Activated CD4-positive, alpha-beta T cell treated with anti-CD3 and anti-CD28 coated beads, Interleukin-2, Interleukin-4, amounts not matched to agents 100 ng/mL and 50 ng/mL, durations not matched to agents 16 hours and 8 hours (primary cell): ENCODE results near the gene HOXA7.

Experiments
- DNase-seq: peaks from one replicate; pipeline ENCODE4 v3.0.0-alpha.2; 2020; ENCODE audit warnings: low spot score

Gene HOXA7

DNA sequence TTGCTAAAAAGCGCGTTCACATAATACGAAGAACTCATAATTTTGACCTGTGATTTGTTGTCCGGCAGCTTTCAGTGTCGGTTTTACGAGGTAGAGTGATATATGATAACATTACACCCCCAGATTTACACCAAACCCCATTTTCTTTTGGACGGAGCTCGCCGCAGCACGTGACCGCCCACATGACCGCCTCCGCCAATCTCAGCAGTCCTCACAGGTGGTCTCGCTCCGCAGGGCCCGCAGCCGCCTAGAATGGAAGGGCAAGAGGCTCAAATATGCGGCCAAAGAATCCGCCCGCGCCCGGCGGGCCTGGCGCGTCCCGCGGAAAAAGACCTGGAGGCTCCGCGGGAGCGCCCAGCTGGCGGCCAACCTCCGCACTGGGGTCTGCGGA lies at the start of gene HOXA7:
HOXA7 (minus strand) TSS at position 168 of the 391 bp plus-strand sequence; CDS start at position 38, 130 bp downstream.
- DNase-seq, result no peak

DNA sequence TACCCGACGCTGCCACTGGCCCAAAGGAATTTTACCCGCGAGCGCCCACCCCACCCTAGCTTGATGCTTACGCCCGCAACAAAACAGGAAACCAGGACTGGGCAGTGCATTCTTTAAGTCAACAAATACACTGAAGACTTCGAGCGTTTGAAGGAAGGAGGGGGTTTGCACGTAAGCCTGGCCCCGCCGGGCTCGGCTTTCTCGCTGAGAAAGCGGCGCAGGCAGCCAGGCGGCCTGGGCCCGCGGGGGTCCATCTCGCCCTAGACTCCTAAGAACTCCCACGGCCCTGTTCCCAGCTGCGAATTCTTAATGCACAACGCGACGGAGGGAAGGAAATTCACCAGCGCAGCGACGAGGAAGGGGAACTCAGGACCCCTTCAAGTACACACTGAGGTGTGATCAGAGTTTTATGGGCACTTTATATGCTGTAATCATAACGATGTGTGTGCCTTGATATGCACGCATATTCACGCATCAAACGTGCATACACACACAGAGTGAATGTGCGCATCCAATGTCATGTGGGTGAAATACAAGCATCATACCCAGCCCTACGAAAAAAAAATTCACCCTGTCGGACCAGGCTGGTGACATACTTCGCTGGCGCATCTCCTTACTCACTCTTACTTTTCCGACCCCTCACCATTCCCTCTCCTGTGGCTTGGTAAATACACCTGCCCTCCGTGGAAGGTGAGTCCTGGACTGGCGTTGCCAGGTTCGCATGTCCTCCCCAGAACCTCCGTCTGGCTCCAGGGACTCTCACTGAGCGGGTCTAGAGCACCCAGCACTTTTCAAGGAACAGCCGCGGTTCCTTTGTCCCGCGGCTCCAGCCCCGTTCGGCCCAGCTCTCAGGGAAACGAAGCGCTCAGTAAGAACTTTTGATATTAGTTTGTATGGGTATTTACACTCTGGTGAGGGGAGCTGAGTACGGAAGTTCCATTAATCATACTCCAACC lies 49.1 kb upstream of the HOXA7 start:
- no peak for DNase-seq

DNA sequence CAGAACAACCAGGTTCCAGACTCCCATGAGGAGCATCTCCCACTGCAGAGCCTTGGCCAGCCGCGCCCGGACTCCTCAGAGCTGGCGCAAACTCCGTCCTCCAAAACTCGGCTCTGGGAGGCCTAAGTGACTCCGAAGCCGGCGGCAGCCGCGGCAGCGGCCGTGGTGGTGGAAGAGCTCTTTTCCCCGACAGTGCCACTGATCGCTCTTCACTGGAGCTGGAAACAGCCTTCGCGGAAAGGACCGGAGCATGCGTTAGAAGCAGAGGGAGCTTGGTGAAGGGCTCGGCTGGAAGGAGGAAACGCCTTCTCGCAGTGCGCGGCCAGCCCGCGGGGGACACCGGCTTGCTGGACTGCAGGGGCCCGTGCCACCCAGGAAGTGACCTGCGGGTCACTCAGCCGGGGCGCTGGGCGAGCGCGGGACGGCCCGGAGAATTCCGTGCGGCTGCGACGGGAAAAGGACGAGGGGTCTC lies 48.4 kb upstream of the HOXA7 start:
- DNase-seq, result no peak

DNA sequence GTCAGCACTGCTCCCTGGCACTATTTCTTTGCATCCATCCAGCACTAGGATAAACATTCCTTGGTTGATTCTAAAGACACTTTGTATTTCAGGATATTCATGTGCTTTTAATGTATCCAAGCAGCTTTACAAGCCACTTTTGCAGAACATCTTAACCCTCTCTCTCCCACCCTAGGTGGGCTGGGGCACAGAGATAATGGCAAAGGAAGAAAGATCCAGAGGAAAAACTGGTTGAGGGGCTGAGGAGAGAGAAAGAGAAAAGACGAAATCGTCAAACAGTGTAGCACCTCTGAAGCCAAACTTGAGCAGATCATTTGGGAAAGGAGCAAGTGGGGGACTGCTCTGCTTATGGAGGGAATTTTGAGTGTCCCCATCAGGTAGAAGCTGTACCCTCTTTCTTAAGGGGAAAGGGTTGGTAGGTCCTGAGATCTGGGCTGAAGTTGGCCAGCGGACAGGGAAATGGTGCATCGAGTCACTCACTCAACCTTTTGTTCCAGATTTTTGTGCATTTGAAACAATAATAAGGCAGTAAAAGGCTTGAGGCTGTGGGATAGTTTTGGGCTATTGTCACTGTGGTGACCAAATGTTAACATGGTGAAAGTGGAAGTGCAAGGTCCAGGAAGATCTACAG lies 47.6 kb upstream of the HOXA7 start:
- DNase-seq, result no peak

DNA sequence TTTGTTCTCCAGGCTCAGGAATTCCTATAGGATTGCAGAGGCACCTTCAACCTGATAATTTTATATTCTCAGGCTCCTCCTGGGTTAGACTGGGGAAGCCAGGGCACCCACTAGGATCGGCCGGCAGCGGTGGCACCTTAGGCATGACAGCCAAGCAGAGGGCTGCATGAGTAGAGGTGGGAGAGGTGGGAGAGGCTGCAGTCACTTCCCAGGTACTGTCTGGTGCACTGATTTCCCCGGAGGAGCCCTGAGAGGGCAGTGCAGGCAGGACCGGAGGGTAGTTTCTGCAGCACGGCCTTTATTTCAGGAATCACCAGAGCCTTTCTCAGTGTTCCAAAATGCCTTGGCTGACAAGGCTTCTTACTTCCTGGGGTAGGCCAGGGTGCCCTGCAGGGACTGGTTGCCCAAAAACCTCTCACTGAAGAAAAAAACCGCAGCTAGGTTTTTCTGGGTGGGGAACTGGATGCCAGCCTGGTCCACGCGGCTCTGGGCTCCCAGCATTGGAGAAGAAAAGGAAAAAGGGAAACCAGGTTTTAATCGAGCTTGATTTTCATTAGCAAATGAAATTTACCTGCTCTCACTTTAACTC lies 47.0 kb upstream of the HOXA7 start:
- DNase-seq, result no peak

DNA sequence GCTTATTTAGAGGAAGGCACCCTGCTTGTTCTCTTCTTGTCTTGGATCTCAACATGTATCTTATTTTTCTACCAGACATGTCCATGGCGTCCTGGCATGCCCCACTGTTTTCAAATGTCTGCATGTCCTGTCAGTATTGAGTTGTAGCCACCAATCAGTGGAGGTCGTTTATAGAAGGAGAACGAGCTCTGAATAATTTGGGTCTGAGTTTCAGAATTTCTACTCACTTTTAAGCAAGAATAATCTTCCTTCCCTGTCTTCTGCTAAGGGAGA lies 46.3 kb upstream of the HOXA7 start:
- no peak for DNase-seq

DNA sequence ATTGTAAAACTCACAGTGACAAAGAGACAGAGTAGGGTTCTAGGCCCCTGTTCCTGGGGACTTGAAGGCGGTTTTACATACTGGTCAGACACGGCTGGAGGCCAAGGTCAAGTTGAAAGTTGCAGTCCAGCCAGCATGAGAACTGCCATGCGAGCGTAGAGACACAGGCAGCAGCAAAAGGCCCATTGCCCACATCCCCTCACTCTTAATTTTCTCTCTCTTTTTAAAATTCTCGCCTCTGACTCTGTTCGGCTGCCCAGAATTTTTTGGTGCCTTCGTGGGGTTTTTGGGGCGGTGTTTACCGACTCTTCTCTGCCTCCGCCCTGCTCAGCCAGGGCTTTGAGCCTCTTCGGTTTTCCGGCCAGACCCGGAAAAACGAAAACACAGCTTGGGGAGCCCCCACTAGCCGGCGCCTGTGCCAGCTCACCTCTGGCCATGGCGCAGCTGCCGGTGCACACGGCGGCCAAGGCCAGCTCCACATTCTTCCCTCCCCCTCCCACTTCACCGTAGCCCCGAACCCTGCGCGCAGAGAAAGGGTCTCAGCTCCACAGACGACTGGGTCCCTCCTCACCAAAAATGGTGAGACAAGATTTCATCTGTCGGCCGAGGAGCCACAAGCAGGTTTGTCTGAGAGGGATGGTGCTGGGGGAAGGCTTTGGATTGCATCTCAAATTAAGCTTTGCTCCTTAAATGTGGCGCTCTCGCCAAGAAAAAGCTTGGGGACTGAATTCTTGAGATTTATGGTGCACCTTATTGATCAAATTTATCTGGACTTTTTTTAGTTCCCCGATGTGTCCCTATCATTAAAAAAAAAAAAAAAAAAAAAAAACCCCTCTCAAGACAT lies 45.8 kb upstream of the HOXA7 start:
- no peak for DNase-seq

DNA sequence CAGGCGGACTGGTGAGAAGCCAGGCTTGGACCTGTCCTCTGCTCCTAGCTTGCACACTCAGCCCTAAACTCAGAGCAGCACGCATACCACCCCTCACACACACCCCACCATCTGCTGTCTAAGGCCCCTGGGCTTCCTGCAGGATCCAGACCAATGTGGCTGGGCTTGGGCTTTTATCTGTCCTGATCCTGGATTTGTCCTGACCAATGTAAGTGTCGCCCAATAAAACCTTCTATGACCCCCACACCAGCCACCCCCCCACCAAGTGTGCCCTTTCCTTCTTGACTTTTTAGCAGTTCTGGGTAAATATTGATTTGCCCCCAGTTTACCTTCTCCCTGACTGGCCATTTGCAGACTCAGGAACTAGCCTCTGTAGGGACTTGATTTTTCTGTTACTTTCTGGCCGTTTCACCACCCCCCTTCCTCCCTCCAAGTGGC lies 45.1 kb upstream of the HOXA7 start:
- DNase-seq, result no peak

DNA sequence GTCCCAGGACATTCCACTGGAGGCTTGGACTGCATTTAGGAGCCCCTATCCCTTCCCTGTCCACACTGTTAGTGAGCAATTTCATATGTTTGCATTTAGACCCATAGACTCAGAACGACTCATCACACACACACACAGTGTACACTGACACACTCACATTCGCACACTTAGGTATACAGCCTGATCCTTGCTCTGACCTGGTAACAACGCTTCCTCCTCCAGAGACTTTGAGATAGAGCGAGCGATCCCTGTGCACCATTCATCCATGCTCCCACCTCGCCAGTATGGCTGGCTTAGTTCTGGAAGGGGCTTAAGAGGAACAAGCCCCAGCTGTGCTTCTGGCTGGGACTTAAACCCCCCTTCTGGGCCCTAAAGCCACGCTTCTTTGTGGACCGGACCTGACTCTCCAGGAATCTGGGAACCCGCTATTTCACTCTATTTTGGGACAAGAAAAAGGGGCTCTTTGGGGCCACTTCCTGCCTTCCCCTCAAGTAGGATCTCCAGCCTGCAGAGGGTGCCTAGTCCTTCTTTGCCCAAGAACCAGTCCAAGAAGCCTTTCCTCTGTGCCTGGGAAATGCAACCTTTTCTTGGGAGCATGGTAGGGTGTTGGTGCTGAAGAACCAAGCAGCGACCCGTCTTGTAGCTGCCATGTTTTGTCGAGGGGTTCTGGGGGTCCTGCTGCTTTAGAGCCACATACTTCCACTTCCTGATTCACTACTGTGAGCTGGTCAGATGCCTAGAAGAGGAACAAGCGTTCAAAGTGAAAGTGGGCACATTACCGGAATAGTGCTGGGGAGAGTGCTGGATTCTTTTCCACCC lies 44.5 kb upstream of the HOXA7 start:
- no peak for DNase-seq

DNA sequence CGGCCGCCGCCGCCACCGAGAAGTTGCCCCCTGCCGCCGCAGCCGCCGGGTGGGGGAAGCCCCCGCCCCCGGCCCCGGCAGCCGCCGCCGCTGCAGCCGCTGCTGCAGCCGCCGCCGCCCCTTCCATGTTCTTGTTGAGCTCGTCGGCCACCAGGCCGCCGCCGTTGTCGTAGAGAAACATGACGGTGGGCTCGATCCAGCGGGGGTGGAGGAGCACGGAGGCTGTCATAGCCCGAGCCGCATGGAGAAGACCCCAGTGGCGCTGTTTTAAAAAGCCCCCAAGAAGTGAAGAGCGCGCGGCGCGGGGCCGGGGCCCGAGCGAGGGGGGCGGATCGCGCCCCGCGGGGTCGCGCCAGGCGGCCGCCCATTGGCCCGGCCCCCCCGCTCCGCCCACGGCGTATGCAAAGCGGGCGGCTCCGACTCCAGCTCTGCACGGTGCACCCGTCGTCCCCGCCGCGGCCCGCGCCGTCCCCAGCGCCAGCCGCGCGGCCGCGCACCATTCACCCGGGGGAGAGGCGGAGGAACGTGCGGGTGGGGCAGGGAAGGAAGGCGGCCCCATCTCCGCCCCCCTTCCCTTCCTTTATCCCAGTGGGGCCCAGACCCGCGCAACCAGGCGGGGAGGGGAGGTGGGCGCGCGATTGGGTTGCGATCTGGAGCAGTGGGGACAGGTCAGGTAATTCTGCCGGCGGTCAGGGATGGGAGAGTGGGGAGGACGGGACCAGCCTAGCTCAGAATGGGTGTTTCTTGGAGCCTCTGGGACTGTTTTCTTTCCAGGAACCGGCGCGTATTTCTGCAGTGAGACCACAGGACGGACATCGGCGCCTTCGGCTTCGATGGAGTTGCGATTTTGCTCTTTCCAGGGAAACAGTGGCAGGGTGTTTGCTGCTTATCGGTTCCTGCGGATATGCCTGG lies 43.6 kb upstream of the HOXA7 start, which contains the start of gene HOXA13:
HOXA13 (minus strand) TSS at position 243 of the 912 bp plus-strand sequence; CDS start at position 229, 14 bp downstream.
- DNase-seq, result no peak

DNA sequence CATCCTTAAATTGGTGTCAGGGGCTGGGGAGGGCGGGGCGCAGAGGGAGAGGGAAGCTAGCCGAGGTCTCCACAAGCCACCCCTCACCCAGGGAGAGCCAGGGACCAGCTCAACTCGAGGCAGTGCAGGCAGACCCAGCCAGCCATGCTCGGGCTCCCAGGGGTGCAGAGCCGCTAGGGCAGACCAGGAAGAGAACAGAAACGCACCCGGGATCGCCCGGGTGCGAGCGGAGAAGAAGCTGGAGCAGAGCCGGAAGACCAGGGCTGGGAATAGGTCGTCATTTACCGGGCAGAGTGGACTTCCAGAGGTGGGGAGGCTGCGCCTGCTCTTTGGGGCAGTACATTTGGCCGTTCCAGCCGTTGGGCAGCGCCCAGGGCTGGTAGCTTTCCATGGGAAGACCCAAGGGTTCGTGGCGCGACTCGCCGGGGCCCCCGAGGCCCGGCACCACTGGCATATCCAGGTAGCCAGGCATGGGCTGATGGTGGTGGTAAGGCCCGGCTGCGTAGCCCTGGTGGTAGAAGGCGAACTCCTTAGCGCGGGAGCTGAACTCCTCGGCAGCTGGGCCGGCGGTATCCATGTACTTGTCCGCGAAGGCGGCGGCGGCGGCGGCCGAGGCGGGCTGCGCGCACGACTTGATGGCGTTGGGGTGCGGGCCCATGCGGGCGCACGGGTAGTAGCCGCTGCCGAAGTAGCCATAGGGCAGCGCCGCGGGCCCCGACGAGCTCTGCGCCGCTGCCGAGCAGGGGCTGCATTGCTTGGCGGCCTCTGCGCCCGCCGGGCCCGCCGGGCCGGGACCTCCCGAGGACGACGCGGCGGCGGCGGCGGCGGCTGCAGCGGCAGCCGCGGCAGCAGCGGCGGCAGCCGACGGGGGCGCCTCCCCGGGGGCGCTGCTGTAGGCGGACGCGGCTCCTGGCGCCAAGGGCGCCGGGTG lies 42.7 kb upstream of the HOXA7 start:
- no peak for DNase-seq

DNA sequence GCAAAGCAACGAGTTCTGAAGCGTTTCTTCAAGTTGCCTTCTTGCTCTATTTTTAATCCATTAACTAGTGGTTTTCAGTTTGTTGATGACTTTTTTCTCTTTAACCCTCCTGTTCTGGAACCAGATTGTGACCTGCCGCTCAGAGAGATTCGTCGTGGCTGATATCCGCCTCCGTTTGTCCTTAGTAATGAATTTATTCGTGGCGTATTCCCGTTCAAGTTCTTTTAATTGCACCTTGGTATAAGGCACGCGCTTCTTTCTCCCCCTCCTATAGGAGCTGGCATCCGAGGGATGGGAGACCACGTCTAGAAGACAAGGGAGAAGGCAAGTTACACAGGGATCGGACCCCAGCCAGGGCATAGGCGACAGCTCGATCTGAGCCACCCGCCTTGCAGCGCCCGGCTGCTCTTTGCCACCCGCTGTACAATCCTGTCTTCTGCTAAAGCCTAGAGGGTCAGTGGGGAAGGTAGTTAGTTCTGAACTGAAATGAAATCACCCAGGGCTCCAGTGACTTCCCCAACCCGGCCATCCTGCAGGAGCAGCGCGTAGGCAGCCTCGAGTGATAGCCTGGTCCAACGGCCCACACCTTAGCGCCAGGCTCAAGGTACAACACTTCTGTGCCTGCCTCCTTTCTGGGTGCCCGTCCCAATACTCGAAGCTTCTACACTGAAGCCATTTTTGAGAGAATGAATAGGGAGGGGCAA lies 41.8 kb upstream of the HOXA7 start:
- DNase-seq, result no peak

DNA sequence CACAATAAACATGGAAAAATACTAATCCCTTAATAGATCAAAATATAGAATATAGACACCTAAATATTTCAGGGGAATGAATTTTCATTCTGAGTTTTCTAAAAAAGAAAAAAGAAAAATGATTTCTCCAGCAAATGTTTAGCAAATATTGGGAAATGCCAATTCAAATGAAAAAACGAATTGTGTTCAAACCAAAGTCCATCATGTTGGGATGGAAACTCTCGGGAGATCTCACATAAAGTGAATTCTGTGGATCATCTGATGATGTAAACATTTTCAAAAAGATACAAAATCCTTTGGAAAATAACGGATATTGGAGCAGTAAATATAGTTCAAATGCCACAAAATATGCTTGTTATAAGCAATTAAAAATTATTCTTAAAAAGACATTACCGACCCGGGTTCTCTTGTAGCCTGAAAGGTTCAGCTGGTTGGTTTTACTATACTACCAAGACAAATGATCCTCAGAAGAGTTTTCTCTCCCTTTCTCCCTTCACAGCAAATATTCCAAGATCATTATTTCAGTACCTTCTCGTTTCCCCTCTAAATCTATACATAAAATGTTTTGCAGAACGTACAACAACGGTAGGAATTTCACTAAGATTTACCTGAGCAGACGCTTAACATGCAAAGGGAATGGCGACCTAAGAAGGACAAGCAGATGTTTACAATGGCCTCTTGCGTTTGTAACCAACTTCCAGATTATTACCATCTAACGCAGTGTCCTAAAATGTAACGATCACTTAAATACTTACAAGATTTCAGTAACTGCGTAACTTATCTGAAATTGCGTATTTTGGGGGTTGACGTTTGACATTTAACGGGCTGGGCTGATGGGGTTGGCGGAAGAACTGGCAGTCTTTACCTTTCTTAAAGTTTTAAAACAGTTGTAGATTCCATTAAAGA lies 40.9 kb upstream of the HOXA7 start:
- no peak for DNase-seq

DNA sequence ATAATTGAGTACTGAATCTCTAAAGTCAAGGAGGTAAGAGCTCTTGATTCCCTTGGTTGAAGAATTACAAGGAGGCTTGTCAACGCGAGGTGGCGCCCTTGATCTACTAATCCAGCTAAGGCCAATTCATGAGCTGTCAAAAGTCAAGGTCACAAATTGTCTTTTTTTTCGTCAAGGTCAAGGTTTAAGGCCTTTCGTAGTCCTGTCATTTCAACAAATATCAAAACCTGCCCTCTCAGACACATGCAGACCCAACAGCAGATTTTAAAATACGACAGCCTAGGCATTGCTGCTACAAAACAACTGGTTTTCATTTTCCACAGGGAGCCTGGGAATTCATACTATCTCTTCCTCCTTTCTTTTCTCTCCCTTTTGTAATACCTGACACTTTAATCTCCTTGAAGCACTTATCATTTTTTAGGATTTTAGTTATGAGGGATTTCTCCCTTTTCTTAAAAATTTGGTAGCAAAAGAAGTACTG lies 39.9 kb upstream of the HOXA7 start:
- peak; percentile 78 for DNase-seq

DNA sequence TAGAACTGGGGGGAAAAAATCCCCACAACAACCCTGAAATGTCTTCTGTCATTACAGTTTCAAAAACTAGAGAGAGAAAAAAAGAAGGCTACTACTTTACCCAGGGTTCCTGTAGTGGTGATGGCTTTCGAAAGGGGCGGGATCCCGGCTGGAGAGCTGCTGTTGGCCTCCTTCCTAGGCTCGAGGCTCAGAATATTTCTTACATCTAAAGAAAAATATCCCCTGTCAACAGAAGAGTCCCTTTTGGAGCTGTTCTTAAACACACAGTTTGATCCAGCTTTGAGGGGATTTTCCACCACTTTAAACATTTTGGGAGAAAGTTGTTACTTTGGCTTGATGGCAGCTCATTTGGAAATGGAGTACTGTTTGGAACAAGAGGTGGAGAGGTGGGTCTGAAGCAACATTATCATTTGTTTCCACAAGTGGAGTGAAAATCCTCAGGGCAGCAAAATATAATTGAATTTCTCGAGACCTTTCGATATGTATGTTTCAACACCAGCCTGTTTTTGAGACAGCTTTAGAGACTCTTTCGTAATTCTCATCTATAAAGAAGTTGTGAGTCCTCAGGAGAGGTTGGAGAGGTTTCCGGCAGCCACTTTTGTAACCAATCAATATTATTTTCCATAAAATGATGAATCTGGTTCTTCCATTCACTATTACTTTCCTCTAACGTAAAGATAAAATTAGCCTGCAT lies 38.4 kb upstream of the HOXA7 start:
- DNase-seq, result no peak

DNA sequence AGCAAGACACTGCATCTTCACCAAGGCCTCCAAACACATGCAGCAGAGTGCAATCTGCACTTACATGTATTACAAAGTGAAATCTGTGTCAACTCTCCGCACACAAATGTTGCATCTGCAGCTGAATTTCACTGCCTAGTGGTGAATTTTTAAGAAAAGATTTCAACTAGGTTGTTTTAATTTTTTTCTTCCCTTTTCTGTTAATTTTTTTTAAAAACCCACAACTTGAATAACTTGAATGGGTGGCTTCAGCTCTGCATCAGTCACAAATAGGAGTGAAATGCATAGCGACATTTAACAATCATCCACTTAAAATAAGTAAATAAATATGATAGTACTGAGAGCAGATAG lies 37.5 kb upstream of the HOXA7 start:
- no peak for DNase-seq
